HepG2 (cell line): ENCODE results near the gene COASY. TPM values are rescaled to one million over a fixed set of nuclear protein-coding genes. Genes with fewer than 3 reads are reported as not detected.

ENCODE experiments used
- ATF3 ChIP-seq: sonication (generic); formaldehyde crosslinking; IDR thresholded peaks from 2 replicates; pipeline ENCODE4 v1.4.0; 2020; ENCODE audit warnings: missing genetic modification reagents
- BCL3 ChIP-seq: sonication (generic); formaldehyde crosslinking; IDR thresholded peaks from 2 replicates; pipeline ENCODE4 v1.5.1; 2020; ENCODE audit warnings: mild to moderate bottlenecking, missing genetic modification reagents, moderate library complexity
- BCL6 ChIP-seq: IDR thresholded peaks from 2 replicates; pipeline ENCODE4 v1.6.1; 2016; ENCODE audit warnings: missing genetic modification reagents, missing compliant biosample characterization
- BHLHE40 ChIP-seq: IDR thresholded peaks from 2 replicates; pipeline ENCODE4 v1.6.1; 2011; ENCODE audit warnings: low read length, improper control_type of control experiment
- CERS6 ChIP-seq: sonication (generic); formaldehyde crosslinking; IDR thresholded peaks from 2 replicates; pipeline ENCODE4 v1.5.0; 2020; ENCODE audit warnings: missing genetic modification reagents
- CREM ChIP-seq, 2 experiments: sonication (generic) in 1 of 2; formaldehyde crosslinking in 1 of 2; IDR thresholded peaks; 2 replicates each; pipeline versions ENCODE4 v1.4.0 to v1.6.1; 2016 to 2020; ENCODE audit warnings: antibody characterized with exemption in 1 of 2, mild to moderate bottlenecking in 1 of 2, missing genetic modification reagents in 1 of 2
- CSRNP2 ChIP-seq: sonication (generic); formaldehyde crosslinking; conservative IDR thresholded peaks from 2 replicates; pipeline ENCODE4 v1.8.0; 2022; ENCODE audit warnings: low read depth, missing genetic modification reagents
- DRAP1 ChIP-seq: IDR thresholded peaks from 2 replicates; pipeline ENCODE4 v1.6.1; 2016; ENCODE audit warnings: missing genetic modification reagents, missing compliant biosample characterization
- FOXK1 ChIP-seq: sonication (generic); formaldehyde crosslinking; IDR thresholded peaks from 2 replicates; pipeline ENCODE4 v1.4.0; 2020; ENCODE audit warnings: low read depth, missing genetic modification reagents, borderline replicate concordance
- HOXA3 ChIP-seq: sonication (generic); formaldehyde crosslinking; IDR thresholded peaks from 2 replicates; pipeline ENCODE4 v1.5.0; 2020; ENCODE audit warnings: missing genetic modification reagents
- IKZF5 ChIP-seq: IDR thresholded peaks from 2 replicates; pipeline ENCODE4 v1.6.1; 2018; ENCODE audit warnings: missing genetic modification reagents, mild to moderate bottlenecking, missing compliant biosample characterization
- JUNB ChIP-seq: sonication (generic); formaldehyde crosslinking; IDR thresholded peaks from 2 replicates; pipeline ENCODE4 v1.8.0; 2022; ENCODE audit warnings: missing genetic modification reagents, mild to moderate bottlenecking, borderline replicate concordance
- MTA3 ChIP-seq: sonication (generic); formaldehyde crosslinking; IDR thresholded peaks from 2 replicates; pipeline ENCODE4 v1.4.0; 2020; ENCODE audit warnings: missing genetic modification reagents
- NPAS2 ChIP-seq: sonication (generic); formaldehyde crosslinking; IDR thresholded peaks from 2 replicates; pipeline ENCODE4 v1.8.0; 2022; ENCODE audit warnings: mild to moderate bottlenecking, missing genetic modification reagents, borderline replicate concordance
- NR2C2 ChIP-seq: sonication (generic); formaldehyde crosslinking; IDR thresholded peaks from 2 replicates; pipeline ENCODE4 v1.4.0; 2020; ENCODE audit warnings: missing genetic modification reagents, mild to moderate bottlenecking, moderate library complexity, borderline replicate concordance
- RBFOX2 ChIP-seq: fragments of 200-400 bp; formaldehyde crosslinking; IDR thresholded peaks from 2 replicates; pipeline ENCODE4 v1.6.1; 2017; ENCODE audit warnings: low read depth, mild to moderate bottlenecking, low read length
- SIX4 ChIP-seq: sonication (generic); formaldehyde crosslinking; IDR thresholded peaks from 2 replicates; pipeline ENCODE4 v1.4.0; 2020; ENCODE audit warnings: missing genetic modification reagents
- SOX5 ChIP-seq: IDR thresholded peaks from 2 replicates; pipeline ENCODE4 v1.6.1; 2016; ENCODE audit warnings: borderline replicate concordance
- ZNF121 ChIP-seq: sonication (generic); formaldehyde crosslinking; IDR thresholded peaks from 2 replicates; pipeline ENCODE4 v1.5.0; 2020; ENCODE audit warnings: mild to moderate bottlenecking, missing genetic modification reagents
- ZNF160 ChIP-seq: sonication (generic); formaldehyde crosslinking; IDR thresholded peaks from 2 replicates; pipeline ENCODE4 v1.8.0; 2022; ENCODE audit warnings: mild to moderate bottlenecking, inconsistent platforms, missing genetic modification reagents
- ZNF432 ChIP-seq: sonication (generic); formaldehyde crosslinking; IDR thresholded peaks from 2 replicates; pipeline ENCODE4 v1.5.0; 2020; ENCODE audit warnings: missing genetic modification reagents, mild to moderate bottlenecking, borderline replicate concordance
- ZNF547 ChIP-seq: sonication (generic); formaldehyde crosslinking; IDR thresholded peaks from 2 replicates; pipeline ENCODE4 v1.5.1; 2020; ENCODE audit warnings: mild to moderate bottlenecking, missing genetic modification reagents
- ZNF598 ChIP-seq: sonication (generic); formaldehyde crosslinking; IDR thresholded peaks from 2 replicates; pipeline ENCODE4 v1.5.1; 2020; ENCODE audit warnings: mild to moderate bottlenecking, missing genetic modification reagents, borderline replicate concordance
- polyA plus RNA-seq, 8 experiments: library from polyadenylated mRNA; depleted of rRNA in 3 of 8; stranded (reverse) in 7 of 8; unstranded in 1 of 8; fragments of >200 nt; fragmentation: Illumina TruSeq in 4 of 8; extraction: Trizol in 4 of 8; gene quantifications; 2 replicates each; pipeline versions ENCODE4 v1.2.1 to v1.2.3, GENCODE V29; 2011 to 2016; ENCODE audit warnings: low read depth in 4 of 8, missing spikeins in 1 of 8, mixed read lengths in 1 of 8; ENCODE audit not compliant: insufficient read depth in 1 of 8
- total RNA-seq, 5 experiments: library from RNA; depleted of rRNA; stranded (reverse); fragments of >200 nt; fragmentation: Illumina TruSeq; extraction: Trizol; gene quantifications; 2 replicates each; pipeline ENCODE4 v1.2.3, GENCODE V29; 2016; ENCODE audit warnings: low read depth in 1 of 5

Gene COASY
- total and polyA plus RNA-seq, 2 of the 13 experiments (the other 11 are each of a cell fraction or from before 2014, with no cell fraction given), result 90.7 to 125 TPM

GRCh38 chr17:42562388-42563142 lies 617 bp downstream of the COASY start (continued):
- TF ChIP-seq DRAP1 (CRISPR knock-in tag), result no peak
- peak; percentile 69; the same call in 1 of the 2 replicates for TF ChIP-seq CERS6 (CRISPR knock-in tag)
- TF ChIP-seq ATF3, result peak; percentile 46
- no peak for TF ChIP-seq NPAS2 (CRISPR knock-in tag)
- TF ChIP-seq HOXA3, result no peak; the same call in 1 of the 2 replicates
- TF ChIP-seq ZNF121, result no peak; the same call in 1 of the 2 replicates
- TF ChIP-seq FOXK1, result peak; percentile 47; the same call in 1 of the 2 replicates
- TF ChIP-seq NR2C2, result peak; percentile 80; the same call in 1 of the 2 replicates
- no peak; the same call in 1 of the 2 replicates for TF ChIP-seq IKZF5 (CRISPR knock-in tag)
- TF ChIP-seq RBFOX2, result peak; percentile 95
- no peak; the same call in 1 of the 2 replicates for TF ChIP-seq BCL6 (CRISPR knock-in tag)
- TF ChIP-seq JUNB (CRISPR knock-in tag), result no peak
- peak; percentile 45 for TF ChIP-seq BHLHE40
- TF ChIP-seq ZNF432 (CRISPR knock-in tag), result no peak
- peak; percentile 74; the same call in 1 of the 2 replicates for TF ChIP-seq ZNF598 (CRISPR knock-in tag)
- TF ChIP-seq CSRNP2 (CRISPR knock-in tag), result no peak
- peak; percentile 20; the same call in 1 of the 2 replicates for TF ChIP-seq BCL3
- no peak for TF ChIP-seq SOX5
- no peak for TF ChIP-seq SIX4 (CRISPR knock-in tag)
- no peak for TF ChIP-seq MTA3 (CRISPR knock-in tag)
- no peak for TF ChIP-seq CREM (IDR thresholded peaks at IDR 0.05)
- TF ChIP-seq CREM (CRISPR knock-in tag; IDR thresholded peaks at IDR 0.05), result no peak
- TF ChIP-seq ZNF160 (CRISPR knock-in tag), result peak; percentile 68
- peak; percentile 45; the same call in 1 of the 2 replicates for TF ChIP-seq ZNF547 (CRISPR knock-in tag)
